M059J (cell line): Measurements from ENCODE around the gene SEZ6. TPM values are rescaled to one million over a fixed set of nuclear protein-coding genes. Genes with fewer than 3 reads are reported as not detected.

Source experiments
- DNase-seq: peaks from one replicate; pipeline ENCODE4 v3.0.0-alpha.2; 2012; ENCODE audit warnings: low read depth
- total RNA-seq: library from RNA; depleted of rRNA; stranded (reverse); fragments of >200 nt; shearing (Covaris generic); gene quantifications from 2 replicates; pipeline ENCODE4 v1.2.3, GENCODE V29; 2014

SEZ6 gene
- total RNA-seq, 1 experiment from 2014 or later, result not detected

- no peak for DNase-seq
Observed at GRCh38 chr17:28956112-28956511, 49.7 kb downstream of the SEZ6 start.

- no peak for DNase-seq
Observed at GRCh38 chr17:28955408-28955807, 50.4 kb downstream of the SEZ6 start.

- no peak for DNase-seq
Observed at GRCh38 chr17:28954886-28955285, 50.9 kb downstream of the SEZ6 start.

GRCh38 chr17:28953444-28954118 is 52.3 kb downstream of the SEZ6 start:
- peak; percentile 40 for DNase-seq

GRCh38 chr17:28951991-28952975 is 53.5 kb downstream of the SEZ6 start:
- peak; percentile 99 for DNase-seq

GRCh38 chr17:28951428-28951990 is 54.3 kb downstream of the SEZ6 start, which contains the start of gene PHF12:
Gene PHF12, minus strand, starts transcription at chr17:28951518. Its CDS starts 558 bp downstream, at chr17:28950960.
- DNase-seq, result peak; percentile 100

- no peak for DNase-seq
Observed at GRCh38 chr17:28950752-28951427, 54.9 kb downstream of the SEZ6 start.

- peak; percentile 65 for DNase-seq
Observed at GRCh38 chr17:28950017-28950751, 55.6 kb downstream of the SEZ6 start.

- DNase-seq, result peak; percentile 71
Observed at GRCh38 chr17:28949185-28950016, 56.4 kb downstream of the SEZ6 start.

- no peak for DNase-seq
Observed at GRCh38 chr17:28948873-28949184, 57.0 kb downstream of the SEZ6 start.

- DNase-seq, result peak; percentile 34
Observed at GRCh38 chr17:28948342-28948741, 57.5 kb downstream of the SEZ6 start.

GRCh38 chr17:28947639-28948038 is 58.2 kb downstream of the SEZ6 start:
- no peak for DNase-seq

- peak; percentile 94 for DNase-seq
Observed at GRCh38 chr17:28946239-28946638, 59.6 kb downstream of the SEZ6 start.

GRCh38 chr17:28944862-28945741 is 60.7 kb downstream of the SEZ6 start:
- DNase-seq, result peak; percentile 38

- no peak for DNase-seq
Observed at GRCh38 chr17:28944343-28944742, 61.5 kb downstream of the SEZ6 start.

- DNase-seq, result no peak
Observed at GRCh38 chr17:28942925-28943324, 62.9 kb downstream of the SEZ6 start.

- no peak for DNase-seq
Observed at GRCh38 chr17:28941251-28941650, 64.6 kb downstream of the SEZ6 start.

- DNase-seq, result no peak
Observed at GRCh38 chr17:28940675-28941074, 65.2 kb downstream of the SEZ6 start.

- DNase-seq, result no peak
Observed at GRCh38 chr17:28940142-28940541, 65.7 kb downstream of the SEZ6 start.
